Measurements from ENCODE around the gene RPL37A.

The RPL37A gene

DNA sequence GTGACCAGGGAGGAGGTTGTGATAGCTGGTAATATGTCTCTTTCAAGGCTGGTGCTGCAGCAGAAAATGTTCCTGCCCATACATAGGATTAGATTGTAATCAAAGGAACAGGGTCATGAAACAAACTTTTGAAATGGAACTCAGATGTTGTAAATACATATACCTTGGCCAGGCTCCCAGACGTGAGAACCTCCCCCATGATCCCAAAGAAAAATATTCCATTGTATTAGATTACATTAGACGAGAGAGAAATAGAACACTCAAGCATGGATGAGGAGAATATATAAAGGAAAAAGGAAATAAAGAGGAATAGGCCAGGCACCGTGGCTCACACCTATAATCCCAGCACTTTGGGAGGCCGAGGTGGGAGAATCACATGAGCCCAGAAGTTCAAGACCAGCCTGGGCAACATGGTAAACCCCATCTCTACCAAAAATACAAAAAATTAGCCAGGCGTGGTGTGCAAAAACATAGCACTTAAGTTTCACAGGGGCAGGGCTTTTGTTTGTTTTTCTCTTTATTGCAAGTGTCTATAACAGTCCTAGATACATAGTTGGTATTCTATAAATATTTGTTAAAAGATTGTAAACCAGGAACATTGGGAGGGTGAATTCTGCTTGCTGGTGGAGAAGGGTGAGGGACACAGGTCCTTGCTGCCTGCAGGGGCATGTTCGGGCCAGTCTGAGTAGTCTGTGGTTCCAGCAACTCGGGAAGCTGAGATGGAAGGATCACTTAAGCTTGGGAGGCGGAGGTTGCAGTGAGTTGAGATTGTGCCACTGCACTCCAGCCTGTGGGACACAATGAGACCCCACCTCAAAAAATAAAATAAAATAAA is 52.8 kb downstream of the RPL37A start:
- DNase-seq = no peak

- DNase-seq = no peak
Observed at GRCh38 chr2:216553093-216553478, 54.4 kb downstream of the RPL37A start.
